ENCODE results near the gene ARSA.
"Not testable (repeated sequence)": the region's sequence is repeated elsewhere in the genome, so short reads cannot be mapped to it uniquely, and the experiment has no call there.

Gene ARSA

GRCh38 chr22:50627642-50628542, at the start of gene ARSA:
Gene ARSA (minus strand): TSS chr22:50628152. CDS start chr22:50627779, 373 bp downstream.
- peak; percentile 94 for DNase-seq

DNA sequence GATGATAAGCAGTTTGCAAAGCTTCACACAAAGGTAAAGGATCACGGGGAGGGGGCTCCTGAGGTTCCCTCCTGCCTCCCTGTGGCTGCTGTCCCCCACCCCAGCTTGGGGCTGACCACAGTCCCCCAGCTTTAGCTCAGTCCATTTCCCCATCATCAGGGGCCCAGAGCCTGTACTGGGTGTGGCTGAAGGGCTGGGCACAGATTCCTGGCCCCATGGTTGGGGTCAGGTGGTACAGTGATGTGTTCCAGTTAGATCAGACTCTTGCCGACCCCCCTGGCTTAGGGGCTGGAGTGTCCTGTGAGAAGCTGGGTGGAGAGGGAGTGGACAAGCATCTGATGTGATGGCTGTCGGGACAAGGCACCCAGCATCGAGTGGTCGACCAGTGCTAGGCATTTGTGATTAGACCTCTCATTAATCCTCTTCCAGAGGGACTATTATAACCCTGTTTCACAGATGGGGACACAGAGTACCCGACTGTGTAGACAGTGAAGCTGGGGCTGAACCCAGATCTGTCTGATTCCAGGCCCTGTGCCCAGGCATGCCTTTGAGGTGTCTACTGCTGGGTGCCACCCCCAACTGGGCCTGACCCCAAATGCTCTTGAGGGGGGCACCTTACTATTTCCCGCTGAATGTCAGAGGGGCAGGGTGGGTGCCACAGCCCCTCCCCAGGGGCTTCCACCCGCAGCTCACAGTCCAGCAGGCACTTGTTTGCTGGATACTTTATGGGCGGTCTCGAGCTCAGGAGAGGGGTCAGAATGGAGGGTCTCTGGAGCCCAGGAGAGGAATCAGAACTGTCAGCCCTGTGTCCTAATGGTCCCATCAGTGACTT, 48.9 kb upstream of the ARSA start:
- peak; percentile 40 for DNase-seq

DNA sequence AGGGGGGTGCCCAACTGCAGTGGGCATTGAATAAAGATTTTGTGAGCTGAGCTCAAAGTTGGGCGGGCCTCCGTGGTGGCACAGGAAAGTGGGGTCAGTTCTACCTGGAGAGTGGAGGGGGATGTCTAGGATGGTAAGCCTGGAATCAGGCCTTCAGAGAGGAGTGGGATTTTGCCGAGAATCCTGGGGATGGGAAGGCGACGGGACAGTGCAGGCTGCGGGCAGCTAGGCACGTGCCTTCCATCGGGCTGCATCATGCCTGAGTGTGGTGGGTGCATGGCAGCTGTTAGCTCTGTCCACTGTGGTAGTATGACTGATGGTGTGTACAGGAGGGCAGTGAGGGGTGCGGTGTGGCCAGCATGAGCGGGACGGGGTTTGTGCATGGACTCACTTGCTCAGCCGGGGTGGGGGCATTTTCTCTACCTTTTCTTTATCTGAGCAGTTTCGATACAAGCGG, 48.3 kb upstream of the ARSA start:
- peak; percentile 35 for DNase-seq

GRCh38 chr22:50675553-50676179, 47.7 kb upstream of the ARSA start:
- DNase-seq = no peak

DNA sequence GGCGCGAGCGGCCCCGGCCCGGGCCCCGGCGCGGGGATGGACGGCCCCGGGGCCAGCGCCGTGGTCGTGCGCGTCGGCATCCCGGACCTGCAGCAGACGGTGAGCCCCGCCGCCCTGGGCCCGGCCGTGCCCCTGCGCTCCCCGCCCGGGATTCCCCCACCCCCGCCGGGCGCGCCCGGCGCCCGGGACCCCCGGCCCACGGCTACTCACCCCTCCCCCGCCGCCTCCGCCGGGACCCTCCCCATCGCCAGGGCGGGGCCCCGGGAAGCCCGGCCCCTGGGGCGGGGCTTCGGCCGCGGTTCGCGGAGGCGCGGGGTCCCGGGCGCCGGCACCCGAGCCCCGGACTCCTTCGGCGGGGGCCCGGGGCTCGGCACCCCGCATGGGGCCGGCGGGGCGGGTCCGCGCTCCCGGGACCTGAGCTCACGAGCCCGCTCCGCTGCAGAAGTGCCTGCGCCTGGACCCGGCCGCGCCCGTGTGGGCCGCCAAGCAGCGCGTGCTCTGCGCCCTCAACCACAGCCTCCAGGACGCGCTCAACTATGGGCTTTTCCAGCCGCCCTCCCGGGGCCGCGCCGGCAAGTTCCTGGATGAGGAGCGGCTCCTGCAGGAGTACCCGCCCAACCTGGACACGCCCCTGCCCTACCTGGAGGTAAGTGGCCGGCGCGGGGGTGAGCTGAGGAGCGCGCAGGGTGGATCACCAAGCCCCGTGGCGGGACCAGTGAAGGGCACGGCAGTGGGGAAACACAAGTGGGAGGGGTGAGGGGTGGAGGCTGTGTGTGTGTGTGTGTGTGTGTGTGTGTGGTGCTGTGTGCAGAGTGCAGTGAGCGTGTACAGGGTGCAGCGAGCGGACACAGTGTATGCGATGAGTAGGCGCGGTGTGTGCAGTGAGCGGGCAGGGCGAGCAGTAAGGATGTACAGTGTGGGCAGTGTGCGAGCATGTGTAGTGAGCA, 46.9 kb upstream of the ARSA start:
- peak; percentile 91 for DNase-seq

DNA sequence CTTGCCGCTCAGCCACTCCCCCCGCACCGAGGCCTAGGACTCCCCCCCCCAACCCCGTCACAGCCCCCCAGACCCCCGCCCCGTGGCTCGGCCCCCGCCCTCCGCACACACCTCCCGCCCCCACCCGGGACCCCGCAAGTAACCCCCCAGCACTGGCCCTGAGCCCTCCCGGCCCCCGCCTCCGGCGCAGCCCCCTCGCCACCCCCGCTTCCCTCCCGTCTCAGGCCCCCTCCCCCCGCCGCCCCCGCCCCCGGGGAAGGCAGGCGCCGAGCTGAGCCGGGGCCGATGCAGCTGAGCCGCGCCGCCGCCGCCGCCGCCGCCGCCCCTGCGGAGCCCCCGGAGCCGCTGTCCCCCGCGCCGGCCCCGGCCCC, 46.2 kb upstream of the ARSA start:
- DNase-seq = peak; percentile 46

GRCh38 chr22:50673231-50674129, 45.5 kb upstream of the ARSA start:
- DNase-seq = peak; percentile 40

DNA sequence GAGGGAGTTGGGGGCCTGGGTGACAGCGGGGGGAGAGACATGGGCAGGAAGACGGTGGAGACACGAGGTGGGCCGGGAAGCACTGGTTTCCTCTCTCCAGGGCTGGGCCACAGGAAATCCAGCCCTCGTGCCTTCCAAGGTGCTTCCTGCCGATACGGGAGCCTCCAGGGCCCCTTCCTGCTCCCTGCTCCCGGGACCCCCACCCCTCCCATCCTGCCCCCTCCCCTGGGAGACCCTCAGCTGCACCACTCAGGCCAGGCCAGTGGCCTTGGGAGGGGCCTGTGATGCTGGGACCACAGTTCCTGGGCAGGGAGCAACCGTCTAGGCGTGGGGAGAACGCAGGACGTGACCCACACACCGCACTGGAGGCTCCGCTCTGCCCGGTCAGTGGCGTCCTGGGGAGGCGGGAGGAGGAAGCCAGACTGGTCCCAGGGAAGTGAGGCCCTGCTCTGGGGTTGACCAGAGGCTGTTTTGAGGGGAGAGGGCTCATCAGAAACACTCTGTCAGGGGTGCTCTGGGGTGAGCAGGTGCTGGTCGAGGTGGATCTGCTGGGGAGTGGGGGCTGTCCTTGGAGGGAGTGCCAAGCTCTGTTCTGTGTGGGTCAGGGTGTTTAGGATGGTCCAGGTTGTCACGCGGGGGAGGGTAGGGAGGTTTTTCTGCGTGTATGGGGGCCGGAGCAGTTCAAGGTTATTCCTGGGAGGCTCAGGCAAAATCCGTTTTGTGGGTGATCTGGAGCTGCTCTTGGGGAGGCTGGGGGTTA, 44.7 kb upstream of the ARSA start, which contains the start of gene SHANK3:
TSS of gene SHANK3 (plus strand) at position 353 of the 760 bp plus-strand sequence.
- DNase-seq = peak; percentile 50

- DNase-seq = peak; percentile 42
These were observed 44.1 kb upstream of the ARSA start for GRCh38 chr22:50672041-50672440.

- no peak for DNase-seq
These were observed 43.7 kb upstream of the ARSA start for GRCh38 chr22:50671641-50672040.

DNA sequence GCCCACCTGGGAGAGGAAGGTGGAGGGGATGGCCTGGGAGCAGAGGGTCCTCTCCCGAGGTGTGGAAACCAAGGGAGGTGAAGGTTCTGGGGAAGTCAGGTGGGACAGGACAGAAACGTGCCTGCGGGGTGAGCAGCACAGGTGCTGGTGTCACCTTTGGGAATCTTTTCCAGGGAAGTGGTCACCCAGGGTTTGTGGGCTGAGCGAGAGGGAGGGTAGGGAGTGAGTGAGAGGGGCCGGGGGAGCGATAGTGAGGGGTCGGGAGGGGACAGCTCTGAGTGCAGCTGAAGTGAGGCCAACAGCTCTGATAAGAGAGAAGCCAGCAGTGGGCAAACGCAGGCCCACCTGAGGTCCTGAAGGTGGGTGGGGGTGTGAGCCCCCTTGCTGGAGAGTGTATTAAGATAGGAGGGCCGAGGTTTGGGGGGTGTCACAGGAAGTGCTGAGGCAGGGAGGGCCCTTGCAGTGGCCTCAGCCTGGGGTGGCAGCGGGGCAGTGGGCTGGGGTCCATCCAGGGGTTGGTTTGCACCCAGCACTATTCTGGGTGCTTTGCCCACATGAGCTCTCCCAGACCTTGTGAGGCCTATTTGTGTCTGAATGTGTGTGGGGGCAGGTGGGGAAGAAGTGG, 43.1 kb upstream of the ARSA start:
- peak; percentile 35 for DNase-seq

DNA sequence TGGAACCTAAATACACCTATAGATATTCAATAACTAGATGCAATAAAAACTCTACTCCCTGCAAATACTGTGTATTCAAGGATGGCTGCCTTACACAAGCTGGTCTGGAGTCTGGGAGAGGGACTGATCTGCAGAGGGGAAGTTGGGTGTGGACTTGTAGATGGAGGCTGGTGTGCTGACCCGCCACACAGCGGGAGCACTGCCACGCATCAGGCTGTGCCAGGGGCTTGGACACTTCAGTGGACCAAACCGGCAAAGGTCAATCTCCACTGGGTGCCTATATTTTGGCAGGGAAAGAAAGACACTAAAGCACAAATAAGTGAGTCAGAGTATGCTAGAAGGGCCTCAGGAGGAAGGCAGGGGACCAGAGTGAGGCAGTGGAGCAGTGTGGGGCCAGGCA, 42.6 kb upstream of the ARSA start:
- DNase-seq = peak; percentile 37

DNA sequence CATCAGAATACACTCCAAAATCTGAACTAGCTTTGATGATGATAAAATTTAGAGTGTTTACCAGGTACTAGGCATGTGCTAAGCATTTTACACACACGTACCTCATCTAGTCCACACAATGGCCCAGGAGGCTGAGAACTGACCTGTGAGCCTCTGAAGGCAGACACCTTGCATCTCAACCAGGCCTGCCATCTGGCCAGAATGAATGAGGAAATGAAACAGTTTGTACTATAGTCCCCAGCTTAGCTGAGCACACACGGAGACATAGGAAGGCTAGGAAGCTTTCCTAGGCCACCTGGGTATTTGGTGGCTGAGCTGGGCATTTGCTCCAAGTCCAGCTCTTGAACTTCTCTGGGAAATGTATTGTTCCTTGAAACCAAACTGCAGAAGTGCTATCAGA, 37.8 kb upstream of the ARSA start:
- peak; percentile 37 for DNase-seq

- peak; percentile 14 for DNase-seq
These were observed 37.3 kb upstream of the ARSA start for GRCh38 chr22:50665212-50665611.

DNA sequence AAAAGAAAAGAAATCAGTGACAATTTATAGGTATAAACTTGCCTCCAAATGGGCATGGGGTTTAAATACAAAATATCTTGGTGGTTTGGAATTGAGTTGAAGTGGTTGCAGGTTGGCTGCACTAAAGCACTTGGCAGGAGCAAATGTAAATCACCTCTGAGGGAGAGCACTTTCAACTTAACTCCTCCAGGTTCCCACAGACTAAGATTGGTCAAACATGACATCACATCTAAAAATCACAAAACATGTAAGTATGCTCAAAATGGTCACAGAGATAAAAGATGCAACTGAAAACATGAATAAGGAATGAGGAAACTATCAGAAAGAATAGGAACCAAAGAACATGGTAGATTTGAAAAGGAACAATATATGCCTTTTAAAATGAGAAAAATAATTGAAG, 32.4 kb upstream of the ARSA start:
- DNase-seq = no peak

DNA sequence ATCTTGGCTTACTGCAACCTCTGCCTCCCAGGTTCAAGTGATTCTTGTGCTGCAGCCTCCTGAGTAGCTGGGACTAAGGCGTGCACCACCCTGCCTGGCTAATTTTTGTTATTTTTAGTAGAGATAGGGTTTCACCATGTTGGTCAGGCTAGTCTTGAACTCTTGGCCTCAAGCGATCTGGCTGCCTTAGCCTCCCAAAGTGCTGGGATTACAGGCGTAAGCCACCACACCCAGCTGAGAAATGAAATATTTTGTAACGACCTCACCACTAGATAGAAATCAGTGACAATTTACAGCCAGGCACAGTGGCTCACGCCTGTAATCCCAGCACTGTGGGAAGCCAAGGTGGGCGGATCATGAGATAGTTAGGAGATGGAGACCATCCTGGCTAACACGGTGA, 31.8 kb upstream of the ARSA start:
- not testable (repeated sequence) for DNase-seq

DNA sequence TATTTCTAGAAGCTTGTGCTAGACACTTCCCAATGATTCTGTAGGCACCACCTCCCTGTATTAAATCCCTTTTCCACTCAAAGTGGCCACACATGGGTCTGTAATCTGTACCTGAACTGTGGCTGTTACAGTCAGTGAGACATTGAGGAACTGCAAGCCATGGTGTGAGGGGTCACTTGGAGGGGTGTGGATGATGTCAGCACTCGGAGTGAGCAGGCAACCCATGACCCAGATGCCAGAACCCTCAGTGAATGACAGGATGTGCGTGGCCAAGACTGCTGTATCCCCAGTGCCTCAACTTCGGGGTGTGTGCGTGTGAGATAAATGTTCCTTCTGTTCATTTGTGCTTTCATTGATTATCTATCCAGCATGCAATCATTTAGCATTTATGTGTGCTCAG, 30.0 kb upstream of the ARSA start:
- DNase-seq = no peak

GRCh38 chr22:50656122-50657070, 28.4 kb upstream of the ARSA start:
- DNase-seq = peak; percentile 85

Data from islet precursor cell (in vitro differentiated cells).